ENCODE data around the gene ADAMTS14.

DNA sequence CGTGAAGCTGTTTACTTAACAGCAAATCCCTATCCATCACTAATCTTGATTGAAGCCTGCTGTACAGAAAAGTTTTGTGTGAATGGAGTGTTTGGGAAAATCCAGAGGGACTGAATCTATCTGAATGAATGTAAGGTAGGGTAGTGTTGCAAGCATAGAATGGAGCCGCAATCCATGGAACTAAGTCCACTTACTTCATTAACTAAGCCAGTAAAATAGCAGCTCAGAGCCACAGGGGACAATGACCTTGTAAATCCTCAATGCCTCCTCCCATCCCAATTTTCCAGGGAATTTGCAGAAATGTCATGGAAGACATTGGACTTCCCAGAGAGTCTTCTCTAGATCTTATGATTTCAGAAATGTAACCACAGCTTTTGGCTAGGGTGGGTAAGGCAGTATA lies 97.7 kb downstream of the ADAMTS14 start:
- TF ChIP-seq L3MBTL2 (conservative IDR thresholded peaks at IDR 0.05), result no peak
- no peak for TF ChIP-seq LEF1 (IDR thresholded peaks at IDR 0.05; ENCODE audit: borderline replicate concordance)
- no peak for TF ChIP-seq NFRKB (IDR thresholded peaks at IDR 0.05)
- TF ChIP-seq FOXM1 (IDR thresholded peaks at IDR 0.05; ENCODE audit: borderline replicate concordance), result no peak
- TF ChIP-seq FOXA1 (IDR thresholded peaks at IDR 0.05), result no peak
- TF ChIP-seq HDGF (IDR thresholded peaks at IDR 0.05; ENCODE audit: borderline replicate concordance), result no peak
- TF ChIP-seq CTBP1 (IDR thresholded peaks at IDR 0.05; ENCODE audit: borderline replicate concordance), result no peak
- no peak for TF ChIP-seq SUZ12 (IDR thresholded peaks at IDR 0.05)
- TF ChIP-seq ZNF384 (IDR thresholded peaks at IDR 0.05), result no peak
- TF ChIP-seq, protein P1, sequence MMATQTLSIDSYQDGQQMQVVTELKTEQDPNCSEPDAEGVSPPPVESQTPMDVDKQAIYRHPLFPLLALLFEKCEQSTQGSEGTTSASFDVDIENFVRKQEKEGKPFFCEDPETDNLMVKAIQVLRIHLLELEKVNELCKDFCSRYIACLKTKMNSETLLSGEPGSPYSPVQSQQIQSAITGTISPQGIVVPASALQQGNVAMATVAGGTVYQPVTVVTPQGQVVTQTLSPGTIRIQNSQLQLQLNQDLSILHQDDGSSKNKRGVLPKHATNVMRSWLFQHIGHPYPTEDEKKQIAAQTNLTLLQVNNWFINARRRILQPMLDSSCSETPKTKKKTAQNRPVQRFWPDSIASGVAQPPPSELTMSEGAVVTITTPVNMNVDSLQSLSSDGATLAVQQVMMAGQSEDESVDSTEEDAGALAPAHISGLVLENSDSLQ (IDR thresholded peaks at IDR 0.05), result no peak
- TF ChIP-seq TARDBP (IDR thresholded peaks at IDR 0.05), result no peak
- no peak for TF ChIP-seq FOXK2 (IDR thresholded peaks at IDR 0.05)
- TF ChIP-seq BHLHE40 (IDR thresholded peaks at IDR 0.05; ENCODE audit: borderline replicate concordance), result no peak

All from HEK293T (cell line).